Gastrocnemius medialis (tissue), 4 donors: ENCODE data around the gene FAM210A. TPM values are rescaled to one million over a fixed set of nuclear protein-coding genes. Genes with fewer than 3 reads are reported as not detected.

Source experiments
- ATAC-seq, 2 donors: fragments of 150-250 bp; one replicate each; pipeline ENCODE4 v1.9.1; 2016
- DNase-seq, 2 donors: peaks; one replicate each; pipeline ENCODE4 v3.0.0-alpha.2; 2019
- H3K27ac ChIP-seq, 4 donors: fragments of 200-600 bp; sonication (generic); 1 replicate in 1 of 4; 2 replicates in 3 of 4; pipeline ENCODE4 v1.5.1; 2016 to 2018; ENCODE audit warnings: mild to moderate bottlenecking in 2 of 4, moderate library complexity in 1 of 4
- H3K27me3 ChIP-seq, 3 donors: fragments of 200-600 bp; sonication (generic) in 2 of 3; 1 replicate in 1 of 3; 2 replicates in 2 of 3; pipeline versions ENCODE4 v1.5.1 to v1.6.0; 2016 to 2019; ENCODE audit warnings: mild to moderate bottlenecking in 1 of 3, moderate library complexity in 1 of 3
- H3K36me3 ChIP-seq, 2 donors: fragments of 200-600 bp; sonication (generic) in 1 of 2; one replicate each; pipeline ENCODE4 v1.5.1; 2017 to 2018
- H3K4me1 ChIP-seq, 2 donors: fragments of 200-600 bp; sonication (generic) in 1 of 2; one replicate each; pipeline ENCODE4 v1.5.1; 2016 to 2017; ENCODE audit warnings: mild to moderate bottlenecking in 2 of 2
- H3K4me3 ChIP-seq, 4 donors: fragments of 200-600 bp; sonication (generic) in 3 of 4; 1 replicate in 1 of 4; 2 replicates in 3 of 4; pipeline ENCODE4 v1.5.1; 2016 to 2019; ENCODE audit warnings: mild to moderate bottlenecking in 2 of 4
- H3K9me3 ChIP-seq, 3 donors: fragments of 200-600 bp; sonication (generic) in 2 of 3; 1 replicate in 1 of 3; 2 replicates in 2 of 3; pipeline ENCODE4 v1.5.1; 2016 to 2019
- CTCF ChIP-seq, 5 experiments: fragments of 450-650 bp in 3 of 5; fragments of 200-600 bp in 2 of 5; sonication (generic) in 2 of 5; IDR thresholded peaks in 4 of 5; conservative IDR thresholded peaks in 1 of 5; 1 replicate in 4 of 5; 2 replicates in 1 of 5; pipeline ENCODE4 v1.5.1; 2016 to 2019; ENCODE audit warnings: antibody characterized with exemption in 5 of 5, mild to moderate bottlenecking in 3 of 5, moderate library complexity in 3 of 5
- POLR2A ChIP-seq, 2 donors: fragments of 450-650 bp; IDR thresholded peaks; one replicate each; pipeline ENCODE4 v1.6.1; 2017; ENCODE audit warnings: antibody characterized with exemption in 2 of 2, mild to moderate bottlenecking in 2 of 2, moderate library complexity in 2 of 2
- in situ Hi-C, 4 donors: fragments of 200-750 bp; cut with MboI; loops; one replicate each; pipeline versions ENCODE4 v1.15.0 to v1.8.0; 2017; ENCODE audit warnings: low sequenced_read_pairs in 4 of 4
- intact Hi-C: fragments of 100-400 bp; cut with DNase I; formaldehyde crosslinking; loops from one replicate; pipeline ENCODE4 v1.15.1; 2023; ENCODE audit warnings: low total_unique reads
- total RNA-seq, 4 donors: library from RNA; depleted of rRNA; stranded (reverse); fragments of >200 nt; gene quantifications; one replicate each; pipeline versions ENCODE4 v1.1.0 to v1.2.3, GENCODE V29; 2016

FAM210A gene
- total RNA-seq, 4 donors from 2014 or later, result 7.8 to 23.1 (median 16.3) TPM

GRCh38 chr18:13658436-13659204 is 67.7 kb downstream of the FAM210A start:
- Histone ChIP-seq H3K36me3 (no peaks in the 10 kb centered on the region), H3K27ac (no peak overlapping the region), H3K27me3 (no peaks in the 10 kb centered on the region), H3K4me1 (peaks cover 7 to 18% of the 10 kb centered on the region in 2 donors), H3K9me3 (no peaks in the 10 kb centered on the region), H3K4me3 (no peak overlapping the region)
- in situ Hi-C loops, result no loop called here
- ATAC-seq, result no peak
- intact Hi-C loops, result no loop called here
- no peak for DNase-seq
- no peak for TF ChIP-seq CTCF (IDR thresholded peaks at IDR 0.05 in 4 of 5, conservative IDR thresholded peaks at IDR 0.05 in 1 of 5)

DNA sequence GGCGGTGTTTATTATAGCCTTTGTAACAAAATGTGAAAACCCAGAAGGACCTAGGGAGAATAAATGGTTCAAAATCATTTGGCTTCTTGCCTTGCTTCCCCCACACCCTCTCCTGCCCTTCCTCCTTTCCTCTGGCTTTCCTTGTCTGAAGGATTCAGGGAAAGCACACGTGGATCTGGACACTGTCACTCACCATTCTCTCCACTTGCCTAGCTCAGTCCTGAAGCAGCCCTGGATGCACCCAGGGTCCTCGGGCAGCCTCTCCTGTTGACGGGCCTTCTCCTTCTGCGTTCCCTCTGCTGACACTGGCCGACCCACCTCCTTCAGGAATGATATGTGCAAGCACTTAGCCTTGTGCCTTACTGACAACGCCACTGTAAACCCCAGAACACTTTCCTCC is 68.4 kb downstream of the FAM210A start:
- Histone ChIP-seq H3K27ac (no peak overlapping the region), H3K27me3 (no peaks in the 10 kb centered on the region), H3K36me3 (no peaks in the 10 kb centered on the region), H3K4me1 (peaks cover 7 to 18% of the 10 kb centered on the region in 2 donors), H3K4me3 (no peak overlapping the region), H3K9me3 (no peaks in the 10 kb centered on the region)
- in situ Hi-C loops (no loop called here), intact Hi-C loops (no loop called here)
- TF ChIP-seq POLR2A (IDR thresholded peaks at IDR 0.05) (no peak), CTCF (IDR thresholded peaks at IDR 0.05 in 4 of 5, conservative IDR thresholded peaks at IDR 0.05 in 1 of 5) (no peak)
- no peak for DNase-seq
- ATAC-seq, result no peak

- no peak for ATAC-seq
- no peak overlapping the region for H3K4me3 ChIP-seq
- no peaks in the 10 kb centered on the region for H3K36me3 ChIP-seq
- no peak overlapping the region for H3K27ac ChIP-seq
- intact Hi-C loops (no loop called here), in situ Hi-C loops (no loop called here)
- H3K4me1 ChIP-seq, result no peaks in the 10 kb centered on the region
- DNase-seq, result no peak
- no peak for TF ChIP-seq CTCF (IDR thresholded peaks at IDR 0.05 in 4 of 5, conservative IDR thresholded peaks at IDR 0.05 in 1 of 5)
- TF ChIP-seq POLR2A (IDR thresholded peaks at IDR 0.05), result no peak
- H3K9me3 ChIP-seq, result no peaks in the 10 kb centered on the region
- no peaks in the 10 kb centered on the region for H3K27me3 ChIP-seq
These were observed 72.5 kb downstream of the FAM210A start for GRCh38 chr18:13653746-13654433.

- Histone ChIP-seq H3K4me3 (no peak overlapping the region), H3K36me3 (peaks cover 0 to 9% of the 10 kb centered on the region in 2 donors), H3K27me3 (no peaks in the 10 kb centered on the region), H3K27ac (no peak overlapping the region), H3K9me3 (no peaks in the 10 kb centered on the region), H3K4me1 (no peaks in the 10 kb centered on the region)
- ATAC-seq, result no peak
- no peak for DNase-seq
- in situ Hi-C loops (loop anchor here in 2 of 4 donors (25.0 kb wide), 2 partner anchors 88 to 437 kb away; partner anchors contain the start of genes FAM210A (in 1 of the 2), LDLRAD4 (in 1 of the 2) and RNMT (in 1 of the 2)), intact Hi-C loops (no loop called here)
- TF ChIP-seq POLR2A (IDR thresholded peaks at IDR 0.05) (no peak), CTCF (IDR thresholded peaks at IDR 0.05 in 4 of 5, conservative IDR thresholded peaks at IDR 0.05 in 1 of 5) (no peak)
These were observed 76.7 kb downstream of the FAM210A start for GRCh38 chr18:13649397-13650390.
